Stromal cell of bone marrow (primary cell): ENCODE results near the gene RNU1-2.
"Not testable (repeated sequence)": the region's sequence is repeated elsewhere in the genome, so short reads cannot be mapped to it uniquely, and the experiment has no call there.

Experiments used
- DNase-seq: peaks from one replicate; pipeline ENCODE4 v3.0.0-alpha.2; 2012; ENCODE audit warnings: low read depth

Gene RNU1-2

GRCh38 chr1:16907870-16908758 is 12.3 kb downstream of the RNU1-2 start:
- DNase-seq, result no peak

- DNase-seq, result not testable (repeated sequence)
Measured at GRCh38 chr1:16911851-16912721, 16.3 kb downstream of the RNU1-2 start.

- not testable (repeated sequence) for DNase-seq
Measured at GRCh38 chr1:16912742-16913141, 17.0 kb downstream of the RNU1-2 start.

GRCh38 chr1:16913181-16913832 is 17.5 kb downstream of the RNU1-2 start:
- DNase-seq, result no peak

GRCh38 chr1:16913833-16914662 is 18.3 kb downstream of the RNU1-2 start:
- peak; percentile 87 for DNase-seq

DNA sequence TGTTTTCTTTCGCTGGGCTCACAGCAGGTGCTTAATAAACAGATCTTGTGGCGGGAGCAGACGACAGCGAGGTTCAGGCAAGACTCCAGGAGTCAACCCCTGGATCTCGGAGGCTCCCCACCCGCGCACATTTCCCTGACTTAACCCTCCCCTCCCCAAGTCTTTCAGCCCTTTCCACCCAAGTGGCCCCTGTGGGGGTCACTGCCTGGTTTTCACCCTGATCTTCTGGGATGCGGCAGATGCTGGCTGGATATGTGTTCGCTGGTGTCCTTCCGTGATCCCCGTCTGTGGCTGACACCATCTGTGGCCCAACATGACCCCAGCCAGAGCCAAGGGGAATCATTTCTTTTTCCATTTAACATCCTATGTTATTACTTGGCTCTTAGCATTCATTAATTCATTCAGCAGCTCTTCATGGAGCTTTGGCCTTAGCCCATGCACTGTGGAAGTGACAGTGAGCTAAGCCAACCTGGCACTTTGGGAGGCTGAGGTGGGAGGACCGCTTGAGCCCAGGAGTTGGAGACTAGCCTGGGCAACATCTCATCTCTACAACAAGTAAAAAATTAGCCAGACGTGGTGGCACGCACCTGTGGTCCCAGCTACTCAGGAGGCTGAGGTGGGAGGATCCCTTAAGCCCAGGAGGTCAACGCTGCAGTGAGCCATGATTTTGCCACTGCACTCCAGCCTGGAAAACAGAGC is 19.3 kb downstream of the RNU1-2 start:
- DNase-seq, result not testable (repeated sequence)

GRCh38 chr1:16915627-16915973 is 19.8 kb downstream of the RNU1-2 start:
- no peak for DNase-seq

GRCh38 chr1:16916036-16916880 is 20.5 kb downstream of the RNU1-2 start:
- not testable (repeated sequence) for DNase-seq

DNA sequence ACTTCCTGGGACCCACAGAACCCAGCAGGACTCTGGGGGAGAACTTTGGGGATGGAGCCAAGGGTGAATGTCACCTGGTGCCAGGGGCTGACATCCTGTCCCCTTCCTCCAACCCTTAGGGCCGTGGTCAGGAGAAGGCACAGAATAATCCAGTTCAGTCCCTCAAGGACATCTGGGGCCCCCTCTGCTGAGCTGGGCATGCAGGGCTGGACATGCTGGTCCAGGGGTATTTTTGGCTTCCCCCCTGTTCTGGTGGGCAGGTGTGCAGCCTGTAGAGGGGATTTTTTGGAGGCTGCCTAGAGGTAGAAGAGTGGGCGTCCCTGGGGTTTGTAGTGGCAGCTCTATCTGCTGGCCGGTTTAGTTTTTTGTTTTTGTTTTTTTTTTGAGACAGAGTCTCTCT is 22.6 kb downstream of the RNU1-2 start:
- no peak for DNase-seq

GRCh38 chr1:16918936-16919665 is 23.3 kb downstream of the RNU1-2 start:
- not testable (repeated sequence) for DNase-seq

GRCh38 chr1:16920951-16921350 is 25.2 kb downstream of the RNU1-2 start:
- DNase-seq, result no peak

GRCh38 chr1:16921391-16922185 is 25.8 kb downstream of the RNU1-2 start, which contains the start of gene CROCC:
TSS of gene CROCC (plus strand) at chr1:16921931. CDS start at chr1:16922019, 88 bp downstream.
- DNase-seq, result no peak

GRCh38 chr1:16922466-16922865 is 26.7 kb downstream of the RNU1-2 start:
- DNase-seq, result no peak

DNA sequence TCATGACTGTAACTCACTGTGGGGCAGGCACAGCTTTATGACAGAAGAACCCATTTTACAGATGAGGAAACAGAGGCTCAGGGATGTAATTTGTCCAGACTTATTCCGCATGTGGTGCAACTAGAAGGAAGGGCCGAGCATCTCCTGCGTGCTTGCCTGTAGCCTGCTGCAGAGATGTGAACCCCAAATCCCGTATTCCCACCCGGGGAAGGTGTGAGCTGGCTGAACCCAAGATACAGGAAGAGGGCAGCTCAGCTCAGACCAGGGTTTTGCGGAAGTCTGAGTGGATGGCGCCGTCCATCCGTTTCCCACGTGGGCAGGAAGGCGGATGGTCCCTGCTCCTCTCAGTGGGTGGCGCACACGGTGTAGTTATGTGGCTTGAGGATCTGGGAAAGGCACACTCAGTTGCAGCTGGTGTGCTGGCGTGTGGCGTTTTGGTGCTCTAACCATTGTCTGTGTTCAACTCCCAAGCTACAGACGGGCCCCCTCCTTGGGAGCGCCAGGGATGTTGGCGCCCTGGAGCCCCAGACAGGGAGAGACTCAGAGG is 27.2 kb downstream of the RNU1-2 start:
- no peak for DNase-seq

GRCh38 chr1:16924216-16924918 is 28.6 kb downstream of the RNU1-2 start:
- DNase-seq, result no peak

DNA sequence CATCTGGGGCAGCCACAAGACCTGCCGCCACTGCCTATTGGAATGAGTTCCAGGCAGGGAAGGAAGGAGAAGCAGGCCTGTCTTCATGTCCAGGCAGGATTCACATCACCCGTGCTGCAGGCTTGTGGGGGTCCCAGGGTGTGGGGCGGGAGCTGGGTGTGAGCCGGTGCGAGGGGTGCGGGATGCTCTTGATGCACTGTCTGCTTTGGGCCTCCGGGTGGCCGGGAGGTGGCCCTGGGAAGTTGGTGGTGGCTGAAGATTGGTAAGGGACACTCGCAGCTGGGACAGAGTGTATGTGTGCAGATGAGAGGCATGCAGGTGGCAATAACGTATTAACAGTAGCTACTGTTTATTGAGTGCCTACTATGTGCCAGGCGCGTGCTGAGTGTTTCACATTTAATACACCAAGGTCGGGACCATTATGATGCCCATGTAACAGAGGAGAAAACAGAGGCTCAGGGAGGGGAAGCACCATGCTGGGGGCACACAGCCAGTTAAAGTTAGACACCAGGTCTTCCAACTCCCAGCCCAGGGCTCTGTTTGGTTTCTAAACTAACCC is 29.2 kb downstream of the RNU1-2 start:
- DNase-seq, result no peak
